Activated CD8-positive, alpha-beta memory T cell treated with anti-CD3 and anti-CD28 coated beads for 4 hours (primary cell): Measurements from ENCODE around the gene BSND.

Experiments
- DNase-seq, 2 donors: peaks; one replicate each; pipeline ENCODE4 v3.0.0-alpha.2; 2020; ENCODE audit warnings: low read depth in 2 of 2

BSND gene

GRCh38 chr1:54975356-54976108 is 23.2 kb upstream of the BSND start:
- DNase-seq, result no peak

GRCh38 chr1:54976747-54977146 is 22.0 kb upstream of the BSND start:
- no peak for DNase-seq

- DNase-seq, result no peak
These were observed 21.0 kb upstream of the BSND start for GRCh38 chr1:54977533-54978297.

DNA sequence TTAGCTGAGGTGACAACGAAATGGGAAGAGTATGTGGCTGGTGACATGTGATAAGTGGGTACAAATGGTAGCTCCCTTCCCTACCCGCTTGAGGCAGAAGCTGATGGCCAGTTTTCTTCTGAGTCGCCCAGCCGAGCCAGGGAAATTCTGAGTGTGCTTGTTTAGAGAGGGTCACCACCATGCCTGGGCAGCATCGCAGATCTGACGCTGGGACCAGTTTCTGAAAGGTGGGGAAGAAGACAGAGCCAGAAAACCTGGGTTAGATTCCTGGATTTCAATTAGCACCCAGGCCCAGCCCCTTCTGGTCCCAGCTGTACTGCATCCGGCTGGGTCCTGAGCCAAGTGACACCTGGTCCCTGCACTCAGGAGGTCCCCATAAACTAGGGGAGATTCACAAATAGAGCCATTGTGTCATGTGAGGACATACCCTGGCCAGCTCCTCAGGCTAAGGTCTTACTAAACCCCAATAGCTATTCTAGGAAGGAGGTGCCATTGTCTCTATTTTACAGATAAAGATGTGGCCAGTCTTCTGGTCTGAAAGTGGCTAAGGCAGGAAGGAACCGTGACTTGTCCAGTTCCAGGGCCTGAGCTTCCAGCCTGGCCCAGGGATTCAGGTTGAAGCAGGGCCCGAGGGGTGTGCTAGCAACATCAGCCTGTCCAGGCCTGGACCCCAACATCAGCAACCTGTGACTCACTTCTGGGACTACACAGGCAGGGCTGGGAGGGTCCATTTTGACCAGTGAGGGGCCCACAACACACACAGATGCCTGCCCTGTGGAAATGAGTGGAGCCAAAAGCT is 20.0 kb upstream of the BSND start:
- no peak for DNase-seq

DNA sequence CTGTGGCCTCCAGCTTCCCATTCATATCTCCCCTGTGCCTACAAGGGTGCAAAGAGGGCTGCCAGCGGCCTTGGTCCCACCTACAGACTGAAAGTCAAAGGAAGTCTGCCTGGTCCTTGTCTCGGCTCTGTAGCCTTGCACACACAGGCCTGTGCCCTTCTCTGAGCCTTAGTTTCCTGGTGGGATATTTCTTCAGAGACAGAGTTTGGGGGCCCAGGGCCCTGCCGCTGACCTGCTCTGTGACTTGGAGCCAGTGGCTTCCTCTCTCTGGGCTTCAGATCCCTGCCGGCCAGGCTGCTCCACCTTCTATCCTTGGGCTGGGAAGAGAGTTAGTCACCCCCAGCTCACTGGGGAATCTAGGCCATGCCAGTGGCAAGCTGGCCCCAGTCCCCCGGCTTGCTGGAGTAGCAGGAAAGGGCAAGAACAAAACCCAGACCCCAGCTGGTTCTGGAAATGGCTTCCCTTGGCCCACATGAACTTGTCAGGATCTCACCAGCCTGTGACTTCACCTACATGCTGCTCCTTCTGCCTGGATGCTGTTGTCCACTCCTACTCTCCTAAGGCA is 19.3 kb upstream of the BSND start:
- no peak for DNase-seq

DNA sequence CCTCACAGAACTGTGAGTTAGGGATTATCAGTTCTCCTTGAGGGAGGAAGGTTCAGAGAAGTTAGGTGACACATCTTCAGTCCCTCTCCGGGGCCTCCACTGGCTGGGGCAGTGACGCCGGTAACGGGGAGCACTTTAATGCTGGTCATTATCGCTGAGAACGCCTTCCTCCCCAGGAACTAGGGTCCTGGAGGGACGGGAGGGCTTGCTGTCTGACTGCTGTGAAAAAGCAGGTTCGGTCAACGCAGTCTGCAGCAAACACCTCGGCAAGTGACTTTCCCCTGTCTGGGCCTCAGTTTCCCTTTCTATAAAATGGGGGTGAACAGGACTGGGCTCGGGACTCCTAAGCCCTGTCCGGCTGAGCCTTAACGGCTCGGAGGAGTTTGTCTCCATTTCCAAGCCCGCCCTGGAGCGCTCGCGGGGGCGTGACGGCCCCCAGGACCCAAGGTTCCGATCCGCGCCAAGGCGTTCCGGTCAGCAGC is 18.6 kb upstream of the BSND start:
- no peak for DNase-seq

DNA sequence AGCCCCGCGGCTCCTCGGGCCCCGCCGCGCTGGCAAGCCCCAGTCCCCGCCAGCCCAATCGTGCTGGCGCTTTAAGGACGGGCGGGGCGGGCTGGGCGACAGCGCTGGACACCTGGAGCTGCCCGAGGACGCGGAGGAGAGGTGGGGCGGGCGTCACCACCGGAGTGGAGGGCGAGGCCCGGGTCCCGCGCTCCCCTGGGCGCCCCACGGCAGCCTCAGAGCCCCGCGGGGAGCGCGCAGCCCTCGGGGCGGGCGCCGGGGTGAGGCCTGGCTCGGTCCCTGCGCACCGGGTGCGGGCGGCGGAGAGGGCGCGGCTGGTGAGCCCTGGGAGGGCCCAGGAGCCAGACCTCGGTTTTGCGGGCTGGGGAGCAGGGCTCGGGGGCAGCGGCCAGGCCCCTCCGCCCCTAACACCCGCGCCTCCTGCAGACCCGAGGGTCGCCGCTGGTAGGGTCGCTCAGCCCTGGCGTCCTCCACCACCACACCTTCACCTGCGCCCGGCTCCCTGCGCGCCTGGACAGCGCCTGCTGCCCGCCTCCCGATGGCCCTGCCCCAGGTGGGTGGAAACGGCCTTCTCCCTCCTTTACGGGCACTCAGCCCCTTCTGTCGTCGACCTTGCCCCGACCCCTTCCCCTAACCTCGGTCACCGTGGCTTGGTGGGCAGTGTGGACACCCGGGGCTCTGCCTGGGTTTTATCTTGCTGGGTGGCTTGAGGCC is 18.0 kb upstream of the BSND start, which contains the start of gene TMEM61:
TSS of gene TMEM61 (plus strand) at position 101 of the 714 bp plus-strand sequence. CDS start at position 539, 438 bp downstream.
- no peak for DNase-seq

DNA sequence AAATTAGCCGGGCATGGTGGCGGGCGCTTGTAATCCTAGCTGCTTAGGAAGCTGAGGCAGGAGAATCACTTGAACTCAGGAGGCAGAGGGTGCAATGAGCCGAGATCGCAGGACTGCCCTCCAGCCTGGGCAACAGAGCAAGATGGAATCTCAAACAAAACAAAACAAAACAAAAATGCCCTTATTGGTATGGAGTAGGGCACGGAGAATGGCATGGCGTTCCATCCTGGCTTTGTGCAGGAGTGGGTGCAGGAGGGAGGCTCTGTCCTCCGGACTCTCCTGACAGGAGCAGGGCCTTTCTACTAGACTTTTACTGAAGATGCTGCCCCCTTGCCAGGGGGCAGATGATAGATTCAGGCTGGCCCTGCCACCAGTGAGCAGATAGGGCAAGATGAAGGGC is 17.3 kb upstream of the BSND start:
- DNase-seq, result no peak

DNA sequence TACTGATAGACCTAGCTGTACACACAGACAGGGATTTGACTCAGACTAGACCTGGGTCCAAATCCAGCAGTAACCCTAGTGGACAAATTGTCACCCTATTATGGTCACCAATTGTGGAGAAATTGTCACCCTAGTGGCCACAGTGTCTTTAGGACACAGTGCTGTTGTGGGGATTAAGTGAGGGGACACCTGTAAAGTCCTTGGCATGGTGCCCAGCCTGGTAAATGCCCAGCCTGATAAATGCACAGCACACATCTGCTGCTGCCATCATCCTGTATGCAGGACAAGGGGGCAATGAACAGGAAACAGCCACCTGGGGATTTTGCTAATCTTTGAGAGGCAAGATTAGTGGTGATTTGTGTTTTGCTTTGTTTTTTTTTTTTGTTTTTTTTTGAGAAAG is 16.0 kb upstream of the BSND start:
- no peak for DNase-seq

GRCh38 chr1:54984131-54984842 is 14.4 kb upstream of the BSND start:
- no peak for DNase-seq

DNA sequence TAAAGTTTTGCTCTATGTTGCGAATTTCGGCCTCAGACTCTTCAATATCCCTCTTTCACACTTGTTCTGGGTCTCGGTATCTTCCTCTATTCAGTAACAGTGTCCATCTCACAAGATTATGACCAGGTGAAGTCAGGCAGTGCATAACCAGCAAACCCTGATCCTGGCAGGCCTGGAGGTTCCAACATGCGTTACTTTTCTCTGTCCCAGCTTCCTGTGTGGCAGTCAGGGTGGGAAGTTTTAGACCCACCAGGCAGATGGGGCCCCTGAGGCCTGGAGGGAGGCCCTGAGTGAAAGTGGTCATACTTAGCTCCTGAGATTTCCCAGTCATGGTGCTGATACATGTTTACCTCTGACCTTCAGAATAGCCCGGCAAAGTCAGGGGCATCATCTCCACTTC is 13.2 kb upstream of the BSND start:
- DNase-seq, result no peak

DNA sequence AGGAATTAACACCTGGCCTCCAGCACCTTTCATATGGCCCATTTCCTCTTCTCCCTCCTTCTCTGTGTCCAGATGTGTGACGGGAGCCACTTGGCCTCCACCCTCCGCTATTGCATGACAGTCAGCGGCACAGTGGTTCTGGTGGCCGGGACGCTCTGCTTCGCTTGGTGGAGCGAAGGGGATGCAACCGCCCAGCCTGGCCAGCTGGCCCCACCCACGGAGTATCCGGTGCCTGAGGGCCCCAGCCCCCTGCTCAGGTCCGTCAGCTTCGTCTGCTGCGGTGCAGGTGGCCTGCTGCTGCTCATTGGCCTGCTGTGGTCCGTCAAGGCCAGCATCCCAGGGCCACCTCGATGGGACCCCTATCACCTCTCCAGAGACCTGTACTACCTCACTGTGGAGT is 12.7 kb upstream of the BSND start:
- DNase-seq, result no peak

- no peak for DNase-seq
These were observed 12.2 kb upstream of the BSND start for GRCh38 chr1:54986533-54986932.

GRCh38 chr1:54987427-54987826 is 11.3 kb upstream of the BSND start:
- no peak for DNase-seq

- no peak for DNase-seq
These were observed 10.6 kb upstream of the BSND start for GRCh38 chr1:54987919-54988705.

- DNase-seq, result no peak
These were observed 9.8 kb upstream of the BSND start for GRCh38 chr1:54988975-54989374.

- DNase-seq, result no peak
These were observed 9.3 kb upstream of the BSND start for GRCh38 chr1:54989473-54989872.

DNA sequence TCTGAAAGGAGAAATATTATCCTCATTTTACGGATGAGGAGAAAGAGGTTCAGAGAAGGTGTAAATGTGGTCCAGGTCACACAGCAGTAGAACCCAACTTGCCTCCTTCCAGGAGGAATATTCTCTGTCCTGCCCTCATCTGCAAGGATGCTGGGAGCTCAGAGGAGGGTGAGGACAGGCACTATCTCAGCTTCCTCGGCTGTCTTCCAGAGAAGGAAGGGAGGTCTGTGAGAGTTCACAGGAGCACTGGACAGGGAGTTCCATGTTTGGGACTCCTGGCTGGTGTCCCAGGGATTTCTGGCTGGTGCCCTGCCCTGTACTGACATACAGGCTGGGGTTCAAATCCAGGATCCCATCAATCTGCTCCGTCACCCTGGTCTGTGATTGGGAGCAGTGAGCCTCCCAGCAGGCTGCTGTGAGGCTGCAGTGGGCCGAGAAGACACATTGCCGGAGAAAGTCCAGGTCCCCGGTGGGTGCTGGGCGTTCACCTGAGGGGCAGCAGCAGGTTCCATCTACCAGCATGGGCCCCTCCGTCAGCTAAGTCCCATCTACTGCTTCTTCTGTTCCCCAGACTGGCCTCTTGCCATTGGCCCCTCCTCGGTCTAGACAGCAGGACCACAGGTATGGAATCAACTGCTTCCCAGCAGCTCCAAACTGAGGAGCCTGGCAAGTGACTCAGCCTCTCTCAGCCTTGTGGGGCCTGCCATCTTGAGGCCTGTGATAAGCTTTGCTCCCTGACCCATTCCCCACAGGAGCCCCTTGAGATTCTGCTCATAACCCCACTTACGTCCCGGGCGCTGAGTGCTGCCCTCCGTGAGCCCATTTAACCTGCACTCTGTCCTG is 8.5 kb upstream of the BSND start:
- no peak for DNase-seq

- no peak for DNase-seq
These were observed 7.8 kb upstream of the BSND start for GRCh38 chr1:54990916-54991315.
